ENCODE results near the gene NFASC.

GRCh38 chr1:205056956-205057568 is 186.4 kb downstream of the NFASC start:
- no peak for TF ChIP-seq CTCF (IDR thresholded peaks at IDR 0.05; ENCODE audit: insufficient read depth, low read length, poor library complexity, severe bottlenecking)
- no peak for TF ChIP-seq EZH2phosphoT487 (conservative IDR thresholded peaks at IDR 0.05; ENCODE audit: low read length)

Measured in SU-DHL-6 (cell line).